Measurements from ENCODE around the gene LYRM4.
"Not testable (repeated sequence)": the region's sequence is repeated elsewhere in the genome, so short reads cannot be mapped to it uniquely, and the experiment has no call there.

Gene LYRM4

GRCh38 chr6:5139828-5140771, 120.7 kb downstream of the LYRM4 start:
- DNase-seq, result no peak

- no peak for DNase-seq
These were observed 121.5 kb downstream of the LYRM4 start for GRCh38 chr6:5138995-5139827.

DNA sequence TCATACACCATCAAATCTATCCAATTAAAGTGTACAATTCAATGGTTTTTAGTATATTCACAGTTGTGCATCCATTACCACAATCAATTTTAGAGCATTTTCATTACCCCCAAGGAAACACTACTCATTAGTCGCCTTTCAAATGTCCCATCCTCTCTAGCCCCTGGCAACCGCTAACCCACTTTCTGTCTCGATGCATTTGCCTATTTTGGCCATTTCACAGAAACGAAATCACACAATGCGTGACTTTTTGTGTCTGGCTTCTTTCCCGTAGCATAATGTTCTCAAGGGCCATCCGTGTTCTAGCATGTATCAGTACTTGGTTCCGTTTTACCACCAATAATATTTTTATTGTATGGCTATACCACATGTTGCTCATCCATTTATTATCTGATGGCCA, 123.9 kb downstream of the LYRM4 start:
- DNase-seq, result no peak

DNA sequence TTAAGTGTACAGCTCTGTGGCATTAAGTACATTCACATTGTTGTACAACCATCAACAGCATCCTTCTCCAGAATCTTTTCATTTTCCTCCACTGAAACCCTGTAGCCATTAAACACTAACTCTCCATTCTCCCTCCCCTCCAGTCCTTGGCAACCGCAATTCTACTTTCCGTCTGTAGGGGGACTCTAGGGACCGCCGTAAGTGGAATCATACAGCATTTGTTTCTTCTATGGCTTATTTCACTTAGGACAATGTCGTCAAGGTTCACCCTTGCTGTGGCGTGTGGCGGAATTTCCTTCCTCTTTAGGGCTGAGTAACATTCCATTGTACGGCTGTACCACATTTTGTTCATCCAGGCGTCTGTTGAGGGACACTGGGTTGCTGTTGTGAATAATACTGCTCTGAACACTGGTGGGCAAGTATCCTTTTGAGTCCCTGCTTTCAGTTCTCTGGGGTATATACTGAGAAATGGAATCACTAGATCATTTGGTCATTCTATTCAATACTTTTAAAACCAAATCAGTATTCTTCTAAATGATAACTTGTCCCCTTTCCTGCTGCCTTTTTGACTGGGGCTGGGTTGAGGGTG, 124.9 kb downstream of the LYRM4 start:
- DNase-seq, result no peak

DNA sequence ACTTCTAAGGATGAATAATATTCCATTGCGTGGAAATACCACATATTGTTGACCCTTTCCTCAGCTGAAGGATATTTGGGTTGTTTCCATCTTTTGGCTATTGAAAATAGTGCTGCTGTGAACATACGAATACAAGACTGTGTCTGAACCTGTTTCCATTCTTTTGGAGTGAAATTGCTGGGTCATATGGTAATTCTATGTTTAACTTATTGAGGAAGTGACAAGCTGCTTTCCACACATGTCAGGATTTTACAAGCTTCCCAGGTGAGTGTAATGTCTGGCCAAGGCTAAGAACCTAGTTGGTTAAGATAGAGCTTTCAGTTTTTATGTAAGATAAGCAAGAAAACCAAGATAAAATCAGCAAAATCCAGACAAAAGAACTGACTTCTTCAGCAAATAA, 126.8 kb downstream of the LYRM4 start:
- no peak for DNase-seq

- DNase-seq, result no peak
These were observed 128.0 kb downstream of the LYRM4 start for GRCh38 chr6:5132731-5133130.

DNA sequence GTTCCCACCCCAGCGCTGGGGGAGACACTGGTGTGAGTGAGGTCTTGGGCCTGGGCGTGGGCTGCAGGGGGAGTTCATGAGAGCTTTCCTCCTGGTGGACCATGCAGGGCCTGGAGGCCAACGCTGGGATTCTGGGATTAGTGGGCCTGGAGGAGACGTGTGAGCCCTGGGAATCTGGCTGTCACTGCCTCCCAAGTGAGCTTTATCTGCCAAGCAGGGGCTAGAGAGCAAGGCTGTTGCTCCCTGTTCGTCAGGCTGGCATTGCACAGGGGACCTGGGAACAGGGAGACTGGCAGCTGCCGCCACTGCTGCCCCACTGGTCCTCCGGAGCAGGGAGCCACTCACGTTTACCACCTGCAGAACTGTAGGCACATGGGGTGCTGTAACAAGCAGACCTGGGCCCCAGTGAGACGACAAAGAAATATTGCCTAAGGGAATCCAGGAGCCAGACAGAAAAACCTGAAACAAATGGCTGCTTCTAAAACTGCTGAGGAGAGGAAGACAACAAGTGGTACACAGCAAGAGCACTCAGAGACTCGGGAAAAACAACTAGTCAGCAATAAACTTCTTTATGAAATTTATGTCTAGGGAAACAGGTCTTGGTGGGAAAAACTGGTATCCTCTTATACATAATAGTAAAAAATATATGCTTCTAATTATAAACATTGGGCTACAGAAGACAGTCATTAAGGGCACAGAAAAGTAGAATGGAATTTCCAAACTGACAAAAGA, 130.4 kb downstream of the LYRM4 start:
- DNase-seq, result no peak

DNA sequence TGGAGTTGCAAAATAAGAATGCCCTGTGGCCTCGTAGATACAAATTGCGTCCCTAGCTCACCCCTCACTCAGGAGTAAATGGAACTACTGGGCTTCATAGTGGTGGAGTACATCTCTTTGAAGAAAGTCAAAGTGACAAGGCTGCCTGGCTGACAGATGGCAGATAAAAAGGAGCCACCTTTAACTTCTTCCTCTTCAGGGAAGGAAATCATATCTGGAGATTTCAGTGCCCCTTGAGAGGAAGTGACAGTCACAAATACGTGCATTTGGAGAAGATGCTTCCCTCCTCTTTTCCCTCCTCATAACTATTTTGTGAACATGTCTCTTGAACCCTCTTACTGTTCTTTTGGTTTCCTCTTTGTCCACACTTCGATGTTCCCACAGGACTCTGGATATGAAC, 132.4 kb downstream of the LYRM4 start:
- no peak for DNase-seq

DNA sequence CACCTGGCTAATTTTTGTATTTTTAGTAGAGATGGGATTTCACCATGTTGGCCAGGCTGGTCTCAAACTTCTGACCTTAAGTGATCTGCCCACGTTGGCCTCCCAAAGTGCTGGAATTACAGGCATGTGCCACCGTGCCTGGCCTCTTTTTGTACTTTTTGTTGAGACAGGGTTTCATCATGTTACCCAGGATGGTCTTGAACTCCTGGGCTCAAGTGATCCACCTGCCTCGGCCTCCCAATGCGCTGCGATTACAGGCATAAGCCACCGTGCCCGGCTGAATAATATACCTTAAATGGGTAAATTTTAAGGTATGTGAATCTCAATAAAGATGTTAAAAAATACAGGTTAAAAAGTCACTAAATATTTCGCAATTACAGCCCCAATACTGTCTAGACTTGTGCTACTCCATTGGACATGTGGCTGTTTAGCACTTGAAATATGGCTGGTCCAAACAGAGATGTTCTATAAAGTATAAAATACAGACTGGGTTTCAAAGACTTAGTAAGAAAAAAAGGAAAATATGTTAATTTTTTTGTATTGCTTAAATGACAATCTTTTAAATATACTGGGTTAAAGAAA, 133.6 kb downstream of the LYRM4 start:
- no peak for DNase-seq

DNA sequence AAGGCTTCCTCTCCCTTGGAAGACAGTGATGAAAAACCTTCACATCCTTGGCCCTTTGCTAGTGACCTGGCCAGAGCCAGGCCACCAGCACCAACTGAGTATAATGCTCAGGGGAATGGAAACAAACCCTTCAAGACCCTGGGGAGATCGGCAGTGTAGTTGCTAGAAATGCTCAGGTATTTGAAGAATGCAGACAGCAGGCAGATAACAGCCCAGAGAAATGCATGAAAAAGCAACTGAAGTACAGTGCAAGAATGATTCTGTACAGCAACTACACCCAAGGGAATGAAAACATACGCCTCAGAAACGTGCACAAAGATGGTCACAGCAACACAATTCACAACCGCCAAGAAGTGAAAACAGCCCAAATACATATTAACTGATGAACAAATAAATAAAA, 134.5 kb downstream of the LYRM4 start:
- no peak for DNase-seq

- no peak for DNase-seq
These were observed 135.4 kb downstream of the LYRM4 start for GRCh38 chr6:5125152-5126006.

DNA sequence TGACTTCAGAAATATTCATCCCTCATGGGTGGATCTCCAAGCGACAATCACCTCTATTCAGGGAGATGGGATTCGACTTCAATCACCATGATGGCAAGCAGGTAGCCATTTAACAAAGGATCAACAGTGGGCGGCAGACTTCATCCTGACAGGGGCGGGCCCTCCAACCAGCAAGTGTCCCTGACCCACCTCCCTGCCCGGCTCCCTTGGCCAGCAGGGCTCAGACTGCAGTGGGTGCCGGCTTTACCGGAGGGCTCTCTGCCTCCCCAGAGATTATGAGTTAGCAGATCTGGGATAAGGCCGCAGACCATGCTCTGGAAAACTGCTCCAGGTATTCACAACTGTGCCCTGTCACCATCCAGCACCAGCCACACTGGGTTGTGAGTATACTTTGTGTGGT, 136.2 kb downstream of the LYRM4 start:
- no peak for DNase-seq

GRCh38 chr6:5123296-5124143, 137.2 kb downstream of the LYRM4 start:
- DNase-seq, result no peak

DNA sequence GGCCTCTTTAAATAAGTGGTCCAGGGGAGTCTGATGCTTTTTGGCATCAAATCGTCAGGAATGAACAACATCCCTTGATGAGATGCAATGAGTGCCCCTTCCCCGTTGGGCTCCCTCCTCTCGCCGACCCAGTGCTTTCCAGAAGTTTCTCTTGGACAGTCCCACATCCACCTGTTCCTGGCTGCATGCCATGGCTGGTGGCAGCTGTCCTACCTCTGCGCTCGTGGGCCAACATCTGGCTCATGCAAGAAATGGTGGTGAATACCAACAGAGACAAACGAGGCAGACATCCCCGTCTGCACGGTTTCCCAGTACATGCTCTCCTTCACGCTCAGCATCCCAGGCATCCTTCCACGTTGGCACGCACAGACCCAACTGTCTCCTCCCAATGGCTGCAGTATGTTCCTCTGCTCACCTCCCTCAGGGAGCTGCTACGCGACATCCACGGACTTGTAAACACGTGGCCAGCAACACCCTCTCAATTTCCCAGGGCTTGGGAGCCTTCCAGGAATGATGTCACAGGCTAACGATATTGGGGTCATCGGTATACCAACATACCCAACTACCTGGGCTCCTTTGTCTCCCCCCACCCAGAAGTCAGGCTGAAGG, 138.1 kb downstream of the LYRM4 start:
- no peak for DNase-seq

GRCh38 chr6:5121956-5122355, 138.8 kb downstream of the LYRM4 start:
- no peak for DNase-seq

DNA sequence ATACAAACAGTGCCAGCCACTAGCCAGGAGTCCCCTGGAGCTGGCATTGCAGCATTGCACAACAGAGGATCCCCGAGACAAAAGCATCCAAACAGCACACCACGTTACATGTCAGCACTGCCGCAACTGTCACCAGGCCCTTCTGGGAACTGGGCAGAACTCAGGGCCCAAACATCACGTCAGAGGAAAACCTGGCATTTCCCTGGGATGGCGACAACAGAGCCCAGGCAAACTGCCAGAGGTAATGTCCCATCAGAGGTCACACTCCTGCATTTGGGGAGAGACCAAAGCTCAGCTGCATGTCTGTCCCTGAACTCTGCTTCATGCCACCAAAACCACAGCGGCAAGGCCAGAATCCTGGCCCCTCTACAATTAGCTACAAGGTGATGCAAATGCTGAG, 139.3 kb downstream of the LYRM4 start:
- no peak for DNase-seq

- DNase-seq, result not testable (repeated sequence)
These were observed 140.2 kb downstream of the LYRM4 start for GRCh38 chr6:5120543-5120942.

DNA sequence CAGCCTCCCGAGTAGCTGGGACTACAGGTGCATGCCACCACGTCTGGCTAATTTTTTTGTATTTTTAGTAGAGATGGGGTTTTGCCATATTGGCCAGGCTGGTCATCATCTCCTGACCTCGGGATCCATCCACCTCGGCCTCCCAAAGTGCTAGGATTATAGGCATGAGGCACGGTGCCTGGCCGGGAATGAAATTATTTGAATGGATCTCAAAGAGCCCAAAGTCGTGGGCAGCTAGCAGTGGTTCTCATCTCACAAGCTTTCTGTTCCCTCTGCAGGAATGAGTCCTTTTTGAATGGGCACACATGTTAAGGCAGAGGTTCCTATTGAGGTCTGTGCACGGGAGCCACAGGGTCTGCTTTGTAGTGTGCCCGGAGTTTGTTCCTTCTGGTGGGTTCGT, 140.7 kb downstream of the LYRM4 start:
- no peak for DNase-seq

GRCh38 chr6:5119090-5119951, 141.4 kb downstream of the LYRM4 start:
- no peak for DNase-seq
